Sciatic nerve (tissue), 1 donor: ENCODE data around the gene ZNF865. TPM values are rescaled to one million over a fixed set of nuclear protein-coding genes. Genes with fewer than 3 reads are reported as not detected.

ENCODE experiments used
- total RNA-seq: library from RNA; stranded (reverse); fragmentation: NEBNext Ultra II Directional; extraction: Animal tissue kit (Norgen Biotek cat#: 25700); gene quantifications from one replicate; pipeline ENCODE4 v1.2.1, GENCODE V29; 2021
- donor health status: DM: no; HTN: no; CAD: no.

Gene ZNF865
- total RNA-seq, 1 donor from 2014 or later, result 15.9 TPM

Other genes starting within 250 kb of the ZNF865 start
- not detected for gene GARIN5B, start 242.4 kb upstream of the ZNF865 start, total RNA-seq
- gene IL11, start 235.2 kb upstream of the ZNF865 start, total RNA-seq, result 0.45 TPM
- not detected for gene TMEM190, start 228.8 kb upstream of the ZNF865 start, total RNA-seq
- 2.9 TPM for gene TMEM238, start 221.4 kb upstream of the ZNF865 start, total RNA-seq
- 902 TPM for gene RPL28, start 219.7 kb upstream of the ZNF865 start, total RNA-seq
- gene UBE2S, start 197.9 kb upstream of the ZNF865 start, total RNA-seq, result 17.1 TPM
- 9.0 TPM for gene SHISA7, start 162.3 kb upstream of the ZNF865 start, total RNA-seq
- gene ISOC2, start 144.0 kb upstream of the ZNF865 start, total RNA-seq, result 35.7 TPM
- gene C19orf85, start 140.9 kb upstream of the ZNF865 start, total RNA-seq, result not detected
- gene ZNF628, start 129.0 kb upstream of the ZNF865 start, total RNA-seq, result 9.0 TPM
- gene NAT14, start 120.5 kb upstream of the ZNF865 start, total RNA-seq, result 11.5 TPM
- 13.5 TPM for gene SSC5D, start 117.2 kb upstream of the ZNF865 start, total RNA-seq
- not detected for gene SBK2, start 68.5 kb upstream of the ZNF865 start, total RNA-seq
- 0.53 TPM for gene SBK3, start 60.1 kb upstream of the ZNF865 start, total RNA-seq
- gene ZNF579, start 24.8 kb upstream of the ZNF865 start, total RNA-seq, result 14.3 TPM
- 11.7 TPM for gene FIZ1, start 6.1 kb upstream of the ZNF865 start, total RNA-seq
- 18.9 TPM for gene ZNF524, start 5.4 kb upstream of the ZNF865 start, total RNA-seq
- gene ZNF784, start 18.9 kb downstream of the ZNF865 start, total RNA-seq, result 4.0 TPM
- gene ZNF580, start 35.4 kb downstream of the ZNF865 start, total RNA-seq, result 42.2 TPM
- gene ZNF581, start 38.0 kb downstream of the ZNF865 start, total RNA-seq, result 17.2 TPM
- 14.0 TPM for gene CCDC106, start 42.6 kb downstream of the ZNF865 start, total RNA-seq
- gene U2AF2, start 49.4 kb downstream of the ZNF865 start, total RNA-seq, result 127 TPM
- 87.6 TPM for gene EPN1, start 69.6 kb downstream of the ZNF865 start, total RNA-seq
- gene NLRP9, start 132.8 kb downstream of the ZNF865 start, total RNA-seq, result not detected
- not detected for gene RFPL4A, start 153.4 kb downstream of the ZNF865 start, total RNA-seq
- gene RFPL4AL1, start 163.5 kb downstream of the ZNF865 start, total RNA-seq, result not detected
- gene NLRP11, start 226.4 kb downstream of the ZNF865 start, total RNA-seq, result not detected
- not detected for gene NLRP4, start 230.9 kb downstream of the ZNF865 start, total RNA-seq